Melanocyte of skin (primary cell): ENCODE measurements around the gene GSG1L2. TPM values are rescaled to one million over a fixed set of nuclear protein-coding genes. Genes with fewer than 3 reads are reported as not detected.

Source experiments
- total RNA-seq, 2 donors: library from RNA; depleted of rRNA; stranded (reverse); fragments of >200 nt; gene quantifications; 2 replicates each; pipeline ENCODE4 v1.2.3, GENCODE V29; 2012

Gene GSG1L2
- total RNA-seq, result not detected

DNA sequence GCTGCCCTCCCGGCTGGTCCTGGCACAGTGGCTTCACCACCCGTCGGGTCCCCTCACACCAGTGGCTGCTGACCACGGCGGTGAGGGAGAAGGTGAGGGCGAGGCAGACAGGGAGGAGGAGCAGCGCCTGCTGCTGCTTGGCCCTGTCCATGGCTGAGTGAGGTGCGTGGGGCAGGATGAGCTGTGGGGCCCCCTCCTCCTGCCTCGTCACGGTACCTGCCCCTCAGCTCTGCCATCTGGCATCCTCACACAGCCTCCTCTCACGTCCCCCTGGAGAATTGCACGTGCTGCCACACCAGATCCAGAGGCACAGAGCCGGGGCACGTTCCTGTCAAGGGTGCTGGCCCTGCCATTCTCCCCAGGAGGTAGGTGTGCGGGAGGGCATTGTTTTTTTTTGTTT lies at the start of gene GSG1L2:
Gene GSG1L2 (minus strand): TSS at position 159 of the 400 bp plus-strand sequence. CDS start 8 bp downstream, at position 151.

DNA sequence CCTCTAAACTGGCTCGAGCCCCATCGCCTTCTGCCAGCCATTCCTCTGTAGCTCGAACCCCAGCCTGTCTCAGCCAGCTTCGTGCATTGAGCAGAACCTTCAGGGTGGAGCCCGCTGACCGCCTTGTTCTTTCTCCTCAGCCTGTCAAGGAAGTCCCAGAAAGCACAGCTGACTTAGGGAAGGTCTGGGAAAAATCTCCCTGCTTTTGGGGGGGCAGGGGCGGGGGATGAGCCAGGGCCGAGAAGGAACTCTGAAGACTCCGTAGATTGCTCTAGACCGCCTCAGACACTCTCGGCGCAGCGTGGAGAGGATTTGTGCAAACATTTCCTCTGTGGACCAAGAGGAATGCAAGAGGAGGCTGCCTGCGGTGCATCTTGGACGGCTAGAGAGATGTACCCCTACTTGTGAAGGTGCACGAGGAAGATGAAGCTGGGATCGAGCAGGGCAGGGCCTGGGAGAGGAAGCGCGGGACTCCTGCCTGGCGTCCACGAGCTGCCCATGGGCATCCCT lies 3.8 kb upstream of the GSG1L2 start, which contains the start of gene GLP2R:
Gene GLP2R (plus strand): TSS at position 284 of the 510 bp plus-strand sequence. CDS start 140 bp downstream, at position 424.

DNA sequence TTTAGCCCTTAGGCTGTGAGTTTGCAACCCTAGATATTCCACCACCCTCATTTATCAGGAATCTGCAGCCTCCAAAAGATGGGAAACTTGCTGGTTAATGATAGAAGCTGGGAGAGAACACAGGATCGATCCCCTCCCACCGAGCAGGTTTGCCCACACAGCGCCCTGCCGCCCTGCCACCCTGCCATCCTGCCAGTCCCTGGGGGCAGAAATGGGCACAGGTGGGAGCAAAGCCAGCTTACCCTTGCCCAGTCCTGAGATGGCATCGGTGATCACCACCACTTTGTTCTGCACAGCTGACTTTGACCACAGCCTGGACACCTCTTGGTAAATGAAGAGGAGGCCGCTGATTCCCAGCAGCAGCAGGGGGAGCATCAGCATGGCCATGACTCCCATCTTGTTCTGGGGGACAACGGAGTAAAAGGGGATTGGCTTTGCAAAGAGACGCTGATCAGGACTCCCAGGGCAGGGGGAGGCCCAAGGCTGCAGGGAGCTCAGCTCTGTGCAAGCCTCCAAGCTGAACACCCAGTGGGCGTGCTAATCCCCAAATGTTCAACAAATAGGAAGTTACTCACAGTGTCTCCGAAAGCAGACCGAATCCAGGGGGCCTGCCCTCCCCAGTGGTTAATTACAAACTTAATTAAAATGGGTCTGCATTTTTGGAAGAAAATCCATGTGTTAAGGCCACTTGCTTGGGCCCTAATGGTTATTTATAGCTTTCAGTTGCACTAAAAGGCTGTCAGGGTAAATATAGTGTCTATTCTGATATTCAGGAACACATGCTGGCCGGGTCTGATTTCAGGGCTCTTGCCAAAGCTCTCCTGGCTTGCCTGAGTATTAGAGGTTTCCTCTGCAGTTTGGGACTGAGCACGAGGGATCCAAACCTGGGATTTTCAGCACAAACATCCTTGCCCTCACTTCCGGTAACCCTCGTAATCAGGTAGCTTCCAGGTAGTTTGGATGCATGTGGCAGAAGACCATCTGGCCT lies 30.7 kb downstream of the GSG1L2 start, which contains the start of gene DHRS7C:
Gene DHRS7C (minus strand): TSS at position 704 of the 988 bp plus-strand sequence. CDS start 308 bp downstream, at position 396.

Other genes with a start within 250 kb of the GSG1L2 start
- gene STX8, start 246.3 kb downstream of the GSG1L2 start, total RNA-seq, result 100 to 1,000 TPM in 1 of 2 donors, 10 to 100 TPM in 1; 84.7 to 101 TPM
- not detected for gene CFAP52, start 245.4 kb downstream of the GSG1L2 start, total RNA-seq
- gene USP43, start 176.6 kb downstream of the GSG1L2 start, total RNA-seq, result 1 to 10 TPM in 1 of 2 donors, under 1 TPM in 1; 0.69 to 1.3 TPM
- not detected for gene DHRS7C, start 30.5 kb downstream of the GSG1L2 start, total RNA-seq
- under 1 TPM; under 0.01 to 0.69 TPM for gene GLP2R, start 3.8 kb upstream of the GSG1L2 start, total RNA-seq
- gene RCVRN, start 83.2 kb upstream of the GSG1L2 start, total RNA-seq, result under 1 TPM in 1 of 2 donors, not detected in 1; 0.34 TPM